DOHH2 (cell line): ENCODE measurements around the gene CRAT.

Experiments
- H3F3A ChIP-seq: fragments of 200-600 bp; sonication (generic), shearing (Covaris generic); 2 replicates; pipeline ENCODE4 v1.6.0; 2016; ENCODE audit warnings: antibody characterized with exemption, mild to moderate bottlenecking; ENCODE audit not compliant: control insufficient read depth, insufficient read depth
- H3K27ac ChIP-seq: fragments of 200-600 bp; sonication (generic); 2 replicates; pipeline ENCODE4 v1.5.1; 2014; ENCODE audit warnings: low read depth, mild to moderate bottlenecking, low read length, moderate library complexity
- H3K27me3 ChIP-seq: fragments of 200-600 bp; sonication (generic); 2 replicates; pipeline ENCODE4 v1.6.1; 2014; ENCODE audit warnings: mild to moderate bottlenecking, low read length, mixed read lengths; ENCODE audit not compliant: control insufficient read depth
- H3K36me3 ChIP-seq: fragments of 200-600 bp; sonication (generic); 2 replicates; pipeline ENCODE4 v1.6.1; 2014; ENCODE audit warnings: mild to moderate bottlenecking, low read length, moderate library complexity, mixed read lengths; ENCODE audit not compliant: control insufficient read depth
- H3K4me1 ChIP-seq: fragments of 200-600 bp; sonication (generic); 2 replicates; pipeline ENCODE4 v1.6.1; 2014; ENCODE audit warnings: mild to moderate bottlenecking, low read length, mixed read lengths; ENCODE audit not compliant: control insufficient read depth
- H3K4me2 ChIP-seq: fragments of 200-600 bp; sonication (generic); 2 replicates; pipeline ENCODE4 v1.6.0; 2014; ENCODE audit warnings: mild to moderate bottlenecking, low read length, moderate library complexity
- H3K4me3 ChIP-seq: fragments of 200-600 bp; sonication (generic); 2 replicates; pipeline ENCODE4 v1.5.1; 2014; ENCODE audit warnings: mild to moderate bottlenecking, low read length, mixed read lengths
- H3K79me2 ChIP-seq: fragments of 200-600 bp; sonication (generic); 2 replicates; pipeline ENCODE4 v1.6.1; 2014; ENCODE audit warnings: mild to moderate bottlenecking, low read length, mixed read lengths; ENCODE audit not compliant: control insufficient read depth
- H3K9me2 ChIP-seq: fragments of 200-600 bp; sonication (generic); replicated peaks from 2 replicates; pipeline ENCODE4 v1.6.1; 2014; ENCODE audit warnings: mild to moderate bottlenecking, low read length, mixed read lengths; ENCODE audit not compliant: control insufficient read depth
- H3K9me3 ChIP-seq: fragments of 200-600 bp; sonication (generic); 2 replicates; pipeline ENCODE4 v1.6.1; 2014; ENCODE audit warnings: antibody characterized with exemption, low read length, mixed read lengths; ENCODE audit not compliant: control insufficient read depth, insufficient read depth
- H4K20me1 ChIP-seq: fragments of 200-600 bp; sonication (generic); 2 replicates; pipeline ENCODE4 v1.6.0; 2014; ENCODE audit warnings: low read depth, mild to moderate bottlenecking, antibody characterized with exemption, low read length, moderate library complexity; ENCODE audit not compliant: control insufficient read depth, insufficient read depth
- CTCF ChIP-seq: fragments of 200-600 bp; sonication (generic); IDR thresholded peaks from one replicate; pipeline ENCODE4 v1.5.1; 2014; ENCODE audit warnings: antibody characterized with exemption, mild to moderate bottlenecking, low read depth, low read length; ENCODE audit not compliant: poor library complexity, severe bottlenecking
- EZH2phosphoT487 ChIP-seq: fragments of 200-600 bp; sonication (generic); IDR thresholded peaks from 2 replicates; pipeline ENCODE4 v1.6.1; 2017; ENCODE audit warnings: borderline replicate concordance, mild to moderate bottlenecking, antibody characterized with exemption, low read length, moderate library complexity, mixed read lengths

Gene CRAT

GRCh38 chr9:129108805-129109536 is 1.6 kb downstream of the CRAT start:
- H3K4me3 ChIP-seq: no peak overlapping the region
- no peak overlapping the region for H3K4me2 ChIP-seq
- H3K27ac ChIP-seq: no peak overlapping the region
- H3K9me3 ChIP-seq: no peaks in the 10 kb centered on the region
- H3K4me1 ChIP-seq: peaks cover 22% of the 10 kb centered on the region
- no peaks in the 10 kb centered on the region for H3K36me3 ChIP-seq
- peaks cover 2% of the 10 kb centered on the region; the same call in 1 of the 2 replicates for H3F3A ChIP-seq
- TF ChIP-seq CTCF: no peak
- TF ChIP-seq EZH2phosphoT487: no peak
- no peaks in the 10 kb centered on the region for H4K20me1 ChIP-seq
- no peaks in the 10 kb centered on the region for H3K9me2 ChIP-seq
- peaks cover 27% of the 10 kb centered on the region for H3K79me2 ChIP-seq
- H3K27me3 ChIP-seq: peaks cover 7% of the 10 kb centered on the region; the same call in 1 of the 2 replicates

GRCh38 chr9:129108083-129108804 is 2.3 kb downstream of the CRAT start:
- Histone ChIP-seq H3K27me3 (peaks cover 7% of the 10 kb centered on the region; the same call in 1 of the 2 replicates), H4K20me1 (no peaks in the 10 kb centered on the region), H3K9me3 (no peaks in the 10 kb centered on the region), H3K36me3 (no peaks in the 10 kb centered on the region), H3K4me1 (peaks cover 15% of the 10 kb centered on the region), H3K4me2 (no peak overlapping the region), H3K9me2 (no peaks in the 10 kb centered on the region), H3K4me3 (no peak overlapping the region), H3F3A (no peaks in the 10 kb centered on the region; the same call in 1 of the 2 replicates), H3K27ac (no peak overlapping the region), H3K79me2 (peaks cover 19% of the 10 kb centered on the region)
- TF ChIP-seq EZH2phosphoT487 (no peak), CTCF (no peak)

GRCh38 chr9:129107651-129108050 is 2.9 kb downstream of the CRAT start:
- no peaks in the 10 kb centered on the region for H4K20me1 ChIP-seq
- H3K4me3 ChIP-seq: no peak overlapping the region
- no peaks in the 10 kb centered on the region for H3K36me3 ChIP-seq
- no peaks in the 10 kb centered on the region; the same call in 1 of the 2 replicates for H3F3A ChIP-seq
- H3K9me3 ChIP-seq: no peaks in the 10 kb centered on the region
- H3K27me3 ChIP-seq: peaks cover 8% of the 10 kb centered on the region
- no peak overlapping the region for H3K4me2 ChIP-seq
- H3K4me1 ChIP-seq: peaks cover 9% of the 10 kb centered on the region
- TF ChIP-seq EZH2phosphoT487 (no peak), CTCF (no peak)
- no peak overlapping the region for H3K27ac ChIP-seq
- peaks cover 14% of the 10 kb centered on the region for H3K79me2 ChIP-seq
- no peaks in the 10 kb centered on the region for H3K9me2 ChIP-seq
